ENCODE measurements around the gene OR1N2.
"Not testable (repeated sequence)": the region's sequence is repeated elsewhere in the genome, so short reads cannot be mapped to it uniquely, and the experiment has no call there.

OR1N2 gene

GRCh38 chr9:122538757-122539156 lies 14.2 kb upstream of the OR1N2 start:
- H3K36me3 ChIP-seq (ENCODE audit: control insufficient read depth, insufficient read depth, low read length) = no peaks in the 10 kb centered on the region
- no peak for DNase-seq (ENCODE audit: low read depth, low spot score)
- H3K9me3 ChIP-seq (ENCODE audit: control insufficient read depth, insufficient read depth, low read length) = no peaks in the 10 kb centered on the region
- no peak overlapping the region for H3K4me3 ChIP-seq (ENCODE audit: low read length)
- H3K4me1 ChIP-seq (ENCODE audit: control insufficient read depth, insufficient read depth, low read length) = no peaks in the 10 kb centered on the region
- no peak overlapping the region for H3K27ac ChIP-seq (ENCODE audit: low read length)
- H3K27me3 ChIP-seq (ENCODE audit: control insufficient read depth, insufficient read depth, low read length) = no peaks in the 10 kb centered on the region
- no CpG with 5 or more reads among the region's 2 CpGs for WGBS (ENCODE audit: insufficient coverage, insufficient read length)

- Histone ChIP-seq H3K4me1 (ENCODE audit: control insufficient read depth, insufficient read depth, low read length) (no peaks in the 10 kb centered on the region), H3K27me3 (ENCODE audit: control insufficient read depth, insufficient read depth, low read length) (no peaks in the 10 kb centered on the region), H3K9me3 (ENCODE audit: control insufficient read depth, insufficient read depth, low read length) (no peaks in the 10 kb centered on the region), H3K27ac (ENCODE audit: low read length) (no peak overlapping the region), H3K4me3 (ENCODE audit: low read length) (no peak overlapping the region), H3K36me3 (ENCODE audit: control insufficient read depth, insufficient read depth, low read length) (no peaks in the 10 kb centered on the region)
- DNase-seq (ENCODE audit: low read depth, low spot score) = no peak
- no CpG with 5 or more reads among the region's 8 CpGs for WGBS (ENCODE audit: insufficient coverage, insufficient read length)
Observed at GRCh38 chr9:122546196-122546595, 6.7 kb upstream of the OR1N2 start.

- Histone ChIP-seq H3K36me3 (ENCODE audit: control insufficient read depth, insufficient read depth, low read length) (no peaks in the 10 kb centered on the region), H3K27ac (ENCODE audit: low read length) (no peak overlapping the region), H3K27me3 (ENCODE audit: control insufficient read depth, insufficient read depth, low read length) (no peaks in the 10 kb centered on the region), H3K4me3 (ENCODE audit: low read length) (no peak overlapping the region), H3K9me3 (ENCODE audit: control insufficient read depth, insufficient read depth, low read length) (no peaks in the 10 kb centered on the region; the same call in 1 of the 2 replicates), H3K4me1 (ENCODE audit: control insufficient read depth, insufficient read depth, low read length) (no peaks in the 10 kb centered on the region)
- no CpG with 5 or more reads among the region's 5 CpGs for whole genome bisulfite sequencing (ENCODE audit: insufficient coverage, insufficient read length)
- no peak for DNase-seq (ENCODE audit: low read depth, low spot score)
Observed at GRCh38 chr9:122551371-122551770, 1.5 kb upstream of the OR1N2 start.

- no peak for DNase-seq (ENCODE audit: low read depth, low spot score)
- H3K27ac ChIP-seq (ENCODE audit: low read length) = no peak overlapping the region
- no CpG with 5 or more reads among the region's 4 CpGs for WGBS (ENCODE audit: insufficient coverage, insufficient read length)
- H3K9me3 ChIP-seq (ENCODE audit: control insufficient read depth, insufficient read depth, low read length) = peaks cover 1% of the 10 kb centered on the region
- no peaks in the 10 kb centered on the region for H3K36me3 ChIP-seq (ENCODE audit: control insufficient read depth, insufficient read depth, low read length)
- no peak overlapping the region for H3K4me3 ChIP-seq (ENCODE audit: low read length)
- no peaks in the 10 kb centered on the region for H3K4me1 ChIP-seq (ENCODE audit: control insufficient read depth, insufficient read depth, low read length)
- H3K27me3 ChIP-seq (ENCODE audit: control insufficient read depth, insufficient read depth, low read length) = 0 out of 2 replicates have a peak, but pooled peaks cover 1% of the 10 kb centered on the region
Observed at GRCh38 chr9:122561446-122561845, 8.5 kb downstream of the OR1N2 start.

- no CpG with 5 or more reads among the region's 9 CpGs for WGBS (ENCODE audit: insufficient coverage, insufficient read length)
- H3K36me3 ChIP-seq (ENCODE audit: control insufficient read depth, insufficient read depth, low read length) = no peaks in the 10 kb centered on the region
- no peak for DNase-seq (ENCODE audit: low read depth, low spot score)
- H3K4me3 ChIP-seq (ENCODE audit: low read length) = no peak overlapping the region
- peaks cover 1% of the 10 kb centered on the region for H3K9me3 ChIP-seq (ENCODE audit: control insufficient read depth, insufficient read depth, low read length)
- no peaks in the 10 kb centered on the region for H3K4me1 ChIP-seq (ENCODE audit: control insufficient read depth, insufficient read depth, low read length)
- no peak overlapping the region for H3K27ac ChIP-seq (ENCODE audit: low read length)
- H3K27me3 ChIP-seq (ENCODE audit: control insufficient read depth, insufficient read depth, low read length) = 0 out of 2 replicates have a peak, but pooled peaks cover 1% of the 10 kb centered on the region
Observed at GRCh38 chr9:122562134-122562760, 9.3 kb downstream of the OR1N2 start.

- WGBS (ENCODE audit: insufficient coverage, insufficient read length) = no CpG with 5 or more reads among the region's 4 CpGs
- Histone ChIP-seq H3K4me1 (ENCODE audit: control insufficient read depth, insufficient read depth, low read length) (no peaks in the 10 kb centered on the region), H3K4me3 (ENCODE audit: low read length) (no peak overlapping the region), H3K9me3 (ENCODE audit: control insufficient read depth, insufficient read depth, low read length) (peaks cover 1% of the 10 kb centered on the region), H3K27me3 (ENCODE audit: control insufficient read depth, insufficient read depth, low read length) (no peaks in the 10 kb centered on the region), H3K36me3 (ENCODE audit: control insufficient read depth, insufficient read depth, low read length) (no peaks in the 10 kb centered on the region), H3K27ac (ENCODE audit: low read length) (no peak overlapping the region)
- no peak for DNase-seq (ENCODE audit: low read depth, low spot score)
Observed at GRCh38 chr9:122567901-122568300, 15.0 kb downstream of the OR1N2 start.

GRCh38 chr9:122572456-122572855 lies 19.5 kb downstream of the OR1N2 start:
- H3K4me3 ChIP-seq (ENCODE audit: low read length) = no peak overlapping the region
- H3K27ac ChIP-seq (ENCODE audit: low read length) = no peak overlapping the region
- no peak for DNase-seq (ENCODE audit: low read depth, low spot score)
- no CpG with 5 or more reads among the region's 2 CpGs for WGBS (ENCODE audit: insufficient coverage, insufficient read length)
- no peaks in the 10 kb centered on the region for H3K27me3 ChIP-seq (ENCODE audit: control insufficient read depth, insufficient read depth, low read length)
- H3K4me1 ChIP-seq (ENCODE audit: control insufficient read depth, insufficient read depth, low read length) = no peaks in the 10 kb centered on the region
- no peaks in the 10 kb centered on the region; the same call in 1 of the 2 replicates for H3K9me3 ChIP-seq (ENCODE audit: control insufficient read depth, insufficient read depth, low read length)
- H3K36me3 ChIP-seq (ENCODE audit: control insufficient read depth, insufficient read depth, low read length) = no peaks in the 10 kb centered on the region

GRCh38 chr9:122579874-122580273 lies 27.0 kb downstream of the OR1N2 start:
- H3K27ac ChIP-seq (ENCODE audit: low read length) = no peak overlapping the region
- no peak overlapping the region for H3K4me3 ChIP-seq (ENCODE audit: low read length)
- no CpG with 5 or more reads among the region's 5 CpGs for WGBS (ENCODE audit: insufficient coverage, insufficient read length)
- no peaks in the 10 kb centered on the region for H3K27me3 ChIP-seq (ENCODE audit: control insufficient read depth, insufficient read depth, low read length)
- no peaks in the 10 kb centered on the region for H3K4me1 ChIP-seq (ENCODE audit: control insufficient read depth, insufficient read depth, low read length)
- DNase-seq (ENCODE audit: low read depth, low spot score) = no peak
- H3K36me3 ChIP-seq (ENCODE audit: control insufficient read depth, insufficient read depth, low read length) = no peaks in the 10 kb centered on the region
- no peaks in the 10 kb centered on the region; the same call in 1 of the 2 replicates for H3K9me3 ChIP-seq (ENCODE audit: control insufficient read depth, insufficient read depth, low read length)

- Histone ChIP-seq H3K36me3 (ENCODE audit: control insufficient read depth, insufficient read depth, low read length) (no peaks in the 10 kb centered on the region), H3K27ac (ENCODE audit: low read length) (no peak overlapping the region), H3K27me3 (ENCODE audit: control insufficient read depth, insufficient read depth, low read length) (no peaks in the 10 kb centered on the region), H3K9me3 (ENCODE audit: control insufficient read depth, insufficient read depth, low read length) (no peaks in the 10 kb centered on the region; the same call in 1 of the 2 replicates), H3K4me1 (ENCODE audit: control insufficient read depth, insufficient read depth, low read length) (no peaks in the 10 kb centered on the region), H3K4me3 (ENCODE audit: low read length) (no peak overlapping the region)
- no peak for DNase-seq (ENCODE audit: low read depth, low spot score)
- no CpG with 5 or more reads among the region's 3 CpGs for WGBS (ENCODE audit: insufficient coverage, insufficient read length)
Observed at GRCh38 chr9:122580360-122580759, 27.4 kb downstream of the OR1N2 start.

GRCh38 chr9:122583284-122583683 lies 30.4 kb downstream of the OR1N2 start, which contains the start of gene OR1L8:
OR1L8 (minus strand) TSS chr9:122583384; CDS start chr9:122568477, 14,907 bp downstream.
- H3K36me3 ChIP-seq (ENCODE audit: control insufficient read depth, insufficient read depth, low read length); H3K27ac ChIP-seq (ENCODE audit: low read length); H3K27me3 ChIP-seq (ENCODE audit: control insufficient read depth, insufficient read depth, low read length); H3K4me1 ChIP-seq (ENCODE audit: control insufficient read depth, insufficient read depth, low read length); H3K9me3 ChIP-seq (ENCODE audit: control insufficient read depth, insufficient read depth, low read length); H3K4me3 ChIP-seq (ENCODE audit: low read length); DNase-seq (ENCODE audit: low read depth, low spot score): not testable (repeated sequence)
- no CpG with 5 or more reads among the region's 8 CpGs for WGBS (ENCODE audit: insufficient coverage, insufficient read length)

All from iPS DF 6.9 (cell line).